Activated T-cell treated with anti-CD3 and anti-CD28 coated beads, Interleukin-2, amount 50 U/mL, for 24 hours (primary cell): ENCODE measurements around the gene RARG.
"Not testable (repeated sequence)": the region's sequence is repeated elsewhere in the genome, so short reads cannot be mapped to it uniquely, and the experiment has no call there.

Source experiments
- DNase-seq: peaks from one replicate; pipeline ENCODE4 v3.0.0-alpha.2; 2020
- H3K27ac Mint-ChIP-seq: 2 replicates; pipeline ENCODE4 v1.8.0; 2020; ENCODE audit warnings: mild to moderate bottlenecking, mixed read lengths
- H3K27me3 Mint-ChIP-seq: 2 replicates; pipeline ENCODE4 v1.8.0; 2020; ENCODE audit warnings: mixed read lengths
- H3K36me3 Mint-ChIP-seq: 2 replicates; pipeline ENCODE4 v1.8.0; 2020; ENCODE audit warnings: low read depth, mixed read lengths
- H3K4me1 Mint-ChIP-seq: 2 replicates; pipeline ENCODE4 v1.8.0; 2020; ENCODE audit warnings: low read depth, mixed read lengths
- H3K4me3 Mint-ChIP-seq: 2 replicates; pipeline ENCODE4 v1.8.0; 2020; ENCODE audit warnings: mild to moderate bottlenecking, moderate library complexity, mixed read lengths
- H3K9me3 Mint-ChIP-seq: 2 replicates; pipeline ENCODE4 v1.8.0; 2020; ENCODE audit warnings: mixed read lengths

The RARG gene

GRCh38 chr12:53212931-53213330, 19.1 kb downstream of the RARG start:
- peak overlapping the region; percentile 36 for H3K27ac Mint-ChIP-seq
- DNase-seq = no peak
- H3K4me3 Mint-ChIP-seq = no peak overlapping the region
- no peaks in the 10 kb centered on the region for H3K9me3 Mint-ChIP-seq
- H3K4me1 Mint-ChIP-seq = peaks cover 82% of the 10 kb centered on the region
- no peaks in the 10 kb centered on the region for H3K27me3 Mint-ChIP-seq
- peaks cover 71% of the 10 kb centered on the region for H3K36me3 Mint-ChIP-seq

DNA sequence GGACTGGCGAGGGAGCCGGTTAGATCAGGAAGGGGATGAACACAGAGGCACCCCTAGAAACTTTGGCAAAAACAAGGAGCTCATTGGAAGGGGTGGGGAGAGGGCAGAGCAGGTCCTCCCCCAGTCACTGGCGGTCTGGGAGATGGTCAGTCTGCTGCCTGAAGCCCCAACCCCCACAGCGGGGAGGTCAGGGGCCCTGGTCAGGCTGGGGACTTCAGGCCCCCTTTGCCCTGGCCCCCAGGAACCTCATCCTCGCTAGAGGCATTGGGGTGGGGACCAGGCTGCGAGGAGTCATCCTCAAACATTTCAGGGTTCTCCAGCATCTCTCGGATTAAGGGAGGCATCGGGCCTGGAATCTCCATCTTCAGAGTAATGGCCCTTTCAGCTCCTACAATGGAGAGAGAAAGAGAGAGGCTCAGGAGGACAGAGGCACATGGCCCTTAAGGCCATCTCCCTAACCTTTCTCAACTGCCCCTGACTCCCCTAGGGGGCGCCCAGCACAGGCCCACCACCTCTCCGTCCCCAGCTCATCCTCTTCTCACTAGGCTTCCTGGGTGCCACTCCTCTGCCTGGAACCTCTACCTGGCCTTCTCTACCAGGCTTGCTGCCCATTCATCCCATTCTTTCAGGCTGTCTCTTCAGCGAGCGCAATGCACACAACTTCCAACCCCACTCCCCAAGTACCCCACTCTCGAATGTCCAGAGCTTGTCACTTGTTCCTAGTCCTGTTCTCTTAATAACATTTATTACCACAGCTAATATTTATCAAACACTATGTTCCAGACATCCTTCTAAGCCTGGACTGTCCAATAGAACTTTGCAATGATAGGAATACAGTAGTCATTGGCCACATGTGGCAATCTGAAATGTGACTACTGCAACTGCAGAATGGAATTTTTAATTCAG, 20.3 kb downstream of the RARG start:
- Mint-ChIP-seq H3K36me3 (peaks cover 74% of the 10 kb centered on the region), H3K4me1 (peaks cover 81% of the 10 kb centered on the region), H3K27me3 (no peaks in the 10 kb centered on the region), H3K27ac (peak overlapping the region; percentile 1), H3K4me3 (no peak overlapping the region), H3K9me3 (no peaks in the 10 kb centered on the region)
- no peak for DNase-seq

DNA sequence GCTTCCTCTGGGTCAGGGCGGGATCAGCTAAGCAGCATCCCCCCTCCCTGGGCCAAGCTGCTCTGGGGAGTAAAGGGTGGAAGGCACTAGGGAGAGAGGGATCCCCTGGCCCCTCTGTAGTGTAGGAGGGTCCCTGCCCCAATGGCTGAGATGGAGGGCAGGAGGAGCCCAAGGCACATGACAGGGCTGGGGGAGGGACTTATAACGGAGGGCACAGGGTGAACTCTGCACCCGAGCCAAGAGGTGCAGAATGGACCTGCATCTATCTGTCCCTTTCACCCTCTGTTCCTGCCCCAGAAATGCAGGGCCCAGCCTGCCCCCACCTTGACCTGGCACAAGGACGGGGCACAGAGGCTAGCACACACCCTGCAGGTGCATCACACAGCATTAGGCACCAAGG, 21.2 kb downstream of the RARG start:
- Mint-ChIP-seq H3K27ac (no peak overlapping the region), H3K4me3 (no peak overlapping the region), H3K36me3 (peaks cover 75% of the 10 kb centered on the region), H3K9me3 (no peaks in the 10 kb centered on the region), H3K27me3 (no peaks in the 10 kb centered on the region), H3K4me1 (peaks cover 81% of the 10 kb centered on the region)
- no peak for DNase-seq

GRCh38 chr12:53208877-53209463, 23.0 kb downstream of the RARG start:
- H3K9me3 Mint-ChIP-seq = no peaks in the 10 kb centered on the region
- peak; percentile 58 for DNase-seq
- H3K4me1 Mint-ChIP-seq = peaks cover 85% of the 10 kb centered on the region

DNA sequence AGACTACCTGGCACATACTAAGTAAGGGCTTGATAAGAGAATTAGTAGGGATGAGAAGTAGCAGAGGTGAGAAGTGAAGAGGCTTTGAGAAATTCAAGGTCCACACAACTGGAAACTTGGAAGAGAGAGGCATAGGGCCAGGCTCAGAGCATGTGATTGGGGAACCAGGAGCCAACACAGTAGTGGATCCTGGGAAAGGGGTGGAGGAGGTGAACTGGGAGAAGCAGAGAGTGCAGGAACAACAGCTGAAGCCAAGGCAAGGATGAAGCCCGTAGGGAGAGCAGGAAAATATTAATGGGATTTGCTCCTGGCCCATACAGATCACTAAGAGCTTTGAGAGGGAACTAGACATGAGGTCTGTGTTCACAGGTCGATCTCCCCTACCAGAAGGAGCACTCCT, 23.6 kb downstream of the RARG start:
- H3K36me3 Mint-ChIP-seq = peaks cover 65% of the 10 kb centered on the region
- peak overlapping the region; percentile 86 for H3K27ac Mint-ChIP-seq
- no peaks in the 10 kb centered on the region for H3K27me3 Mint-ChIP-seq
- no peak for DNase-seq
- peaks cover 84% of the 10 kb centered on the region for H3K4me1 Mint-ChIP-seq
- no peaks in the 10 kb centered on the region for H3K9me3 Mint-ChIP-seq
- peak overlapping the region; percentile 64 for H3K4me3 Mint-ChIP-seq

More at GRCh38 chr12:53208877-53209463, 23.0 kb downstream of the RARG start:
- no peaks in the 10 kb centered on the region for H3K27me3 Mint-ChIP-seq
- peaks cover 66% of the 10 kb centered on the region for H3K36me3 Mint-ChIP-seq
- peak overlapping the region; percentile 86 for H3K27ac Mint-ChIP-seq
- H3K4me3 Mint-ChIP-seq = peak overlapping the region; percentile 64

DNA sequence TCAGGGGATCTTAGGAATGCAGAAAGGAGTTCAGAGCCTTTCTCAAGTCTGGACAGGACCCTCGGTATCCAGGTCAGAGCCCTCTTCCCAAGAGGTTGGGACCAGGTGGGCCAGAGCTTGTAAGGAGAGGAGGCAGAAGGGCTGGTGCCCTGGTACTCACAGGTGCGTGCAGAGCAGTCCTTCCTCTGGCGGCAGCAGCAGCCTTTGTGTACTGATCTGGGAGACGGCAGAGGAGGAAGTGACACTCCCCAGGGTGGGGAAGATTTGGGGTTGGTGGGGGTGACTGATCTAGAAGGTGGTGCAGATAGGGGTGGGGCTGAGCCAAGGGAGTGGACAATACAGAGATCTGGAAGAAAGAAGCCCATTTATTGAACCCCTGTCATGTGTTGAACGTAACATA, 25.0 kb downstream of the RARG start, which contains the start of gene ITGB7:
Gene ITGB7, minus strand, starts transcription at position 210 of the 400 bp plus-strand sequence. CDS start 6,808 bp downstream, outside the sequence.
- Mint-ChIP-seq H3K27me3 (no peaks in the 10 kb centered on the region), H3K27ac (peak within 1 kb of the TSS; percentile 89), H3K4me3 (peak within 1 kb of the TSS; percentile 90), H3K9me3 (no peaks in the 10 kb centered on the region), H3K36me3 (peaks cover 57% of the 10 kb centered on the region), H3K4me1 (peaks cover 85% of the 10 kb centered on the region)
- peak; percentile 75 for DNase-seq

- peaks cover 89% of the 10 kb centered on the region for H3K4me1 Mint-ChIP-seq
- no peaks in the 10 kb centered on the region for H3K27me3 Mint-ChIP-seq
- H3K9me3 Mint-ChIP-seq = no peaks in the 10 kb centered on the region
- H3K27ac Mint-ChIP-seq = peak overlapping the region; percentile 89
- peaks cover 54% of the 10 kb centered on the region for H3K36me3 Mint-ChIP-seq
- peak; percentile 78 for DNase-seq
- H3K4me3 Mint-ChIP-seq = peak overlapping the region; percentile 90
These were observed 26.1 kb downstream of the RARG start for GRCh38 chr12:53205747-53206419.

DNA sequence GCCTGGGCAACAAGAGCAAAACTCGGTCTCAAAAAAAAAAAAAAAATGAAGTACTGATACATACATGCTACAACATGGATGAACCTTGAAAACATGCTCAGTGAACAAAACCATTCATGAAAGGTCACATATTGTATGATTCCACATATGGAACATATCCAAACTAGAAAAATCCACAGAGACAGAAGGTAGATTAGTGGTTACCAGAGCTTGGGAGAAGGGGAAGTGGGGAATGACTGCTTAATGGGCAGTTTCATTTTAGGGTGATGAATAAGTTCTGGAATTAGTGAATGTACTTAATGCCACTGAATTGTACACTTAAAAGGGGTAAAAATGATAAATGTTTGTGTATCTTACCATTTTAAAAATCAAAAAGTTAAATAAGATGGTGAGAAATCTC, 27.7 kb downstream of the RARG start:
- Mint-ChIP-seq H3K4me3 (peak overlapping the region; percentile 90), H3K27ac (peak overlapping the region; percentile 89), H3K27me3 (no peaks in the 10 kb centered on the region), H3K9me3 (no peaks in the 10 kb centered on the region), H3K4me1 (peaks cover 91% of the 10 kb centered on the region), H3K36me3 (peaks cover 52% of the 10 kb centered on the region)
- DNase-seq = no peak

DNA sequence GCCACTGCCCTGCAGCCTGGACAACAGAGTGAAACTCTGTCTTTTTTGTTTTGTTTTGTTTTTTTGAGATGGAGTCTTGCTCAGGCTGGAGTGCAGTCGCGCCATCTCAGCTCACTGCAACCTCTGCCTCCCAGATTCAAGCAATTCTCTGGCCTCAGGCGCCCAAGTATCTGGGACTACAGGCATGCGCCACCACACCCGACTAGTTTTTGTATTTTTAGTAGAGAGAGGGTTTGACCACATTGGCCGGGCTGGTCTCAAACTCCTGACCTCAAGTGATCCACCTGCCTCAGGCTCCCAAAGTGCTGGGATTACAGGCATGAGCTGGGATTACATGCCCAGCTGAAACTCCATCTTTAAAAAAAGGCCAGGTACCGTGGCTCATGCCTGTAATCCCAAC, 29.7 kb downstream of the RARG start:
- not testable (repeated sequence) for H3K9me3 Mint-ChIP-seq, H3K27me3 Mint-ChIP-seq, H3K4me3 Mint-ChIP-seq
- Mint-ChIP-seq H3K4me1 (peaks cover 90% of the 10 kb centered on the region), H3K36me3 (peaks cover 60% of the 10 kb centered on the region), H3K27ac (peak overlapping the region; percentile 73)
- peak; percentile 25 for DNase-seq

DNA sequence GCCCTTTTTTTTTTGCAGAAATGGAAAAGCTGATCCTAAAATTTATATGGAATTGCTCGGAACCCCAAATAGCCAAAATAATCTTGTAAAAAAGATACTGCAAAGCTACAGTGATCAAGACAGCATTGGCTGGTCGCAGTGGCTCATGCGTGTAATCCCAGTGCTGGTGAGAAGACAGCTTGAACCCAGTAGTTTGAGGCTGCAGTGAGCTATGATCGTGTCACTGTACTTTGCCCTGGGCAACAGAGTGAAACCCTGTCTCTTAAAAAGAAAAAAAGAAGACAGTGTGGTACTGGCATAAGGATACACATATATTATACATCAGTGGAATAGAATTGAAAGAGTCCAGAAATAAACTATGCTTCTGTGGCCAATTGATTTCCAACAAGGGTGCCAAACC, 30.4 kb downstream of the RARG start:
- Mint-ChIP-seq H3K27ac (peak overlapping the region; percentile 73), H3K9me3 (no peaks in the 10 kb centered on the region), H3K4me1 (peaks cover 90% of the 10 kb centered on the region), H3K4me3 (peak overlapping the region; percentile 53), H3K27me3 (no peaks in the 10 kb centered on the region), H3K36me3 (peaks cover 62% of the 10 kb centered on the region)
- no peak for DNase-seq

DNA sequence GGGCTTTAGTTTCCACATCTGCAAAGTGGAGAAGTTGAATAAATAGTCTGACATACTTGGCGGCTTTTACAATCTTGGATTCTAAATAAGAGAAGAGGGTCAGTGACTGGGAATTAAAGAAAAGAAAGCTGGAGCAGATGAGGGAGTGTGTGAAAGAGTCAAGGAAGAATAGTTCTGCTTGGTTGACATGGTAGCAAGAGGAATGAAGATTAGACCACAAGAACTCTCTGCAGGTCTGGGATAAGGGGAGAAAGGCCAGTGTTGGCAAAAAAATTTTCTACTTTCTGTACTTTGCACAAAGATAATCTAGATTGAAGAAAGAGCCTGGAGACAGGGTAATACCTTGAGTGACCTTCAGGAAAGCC, 30.9 kb downstream of the RARG start:
- H3K4me1 Mint-ChIP-seq = peaks cover 87% of the 10 kb centered on the region
- peak overlapping the region; percentile 87 for H3K27ac Mint-ChIP-seq
- no peaks in the 10 kb centered on the region for H3K27me3 Mint-ChIP-seq
- H3K9me3 Mint-ChIP-seq = no peaks in the 10 kb centered on the region
- peaks cover 64% of the 10 kb centered on the region for H3K36me3 Mint-ChIP-seq
- no peak for DNase-seq
- peak overlapping the region; percentile 53 for H3K4me3 Mint-ChIP-seq

DNA sequence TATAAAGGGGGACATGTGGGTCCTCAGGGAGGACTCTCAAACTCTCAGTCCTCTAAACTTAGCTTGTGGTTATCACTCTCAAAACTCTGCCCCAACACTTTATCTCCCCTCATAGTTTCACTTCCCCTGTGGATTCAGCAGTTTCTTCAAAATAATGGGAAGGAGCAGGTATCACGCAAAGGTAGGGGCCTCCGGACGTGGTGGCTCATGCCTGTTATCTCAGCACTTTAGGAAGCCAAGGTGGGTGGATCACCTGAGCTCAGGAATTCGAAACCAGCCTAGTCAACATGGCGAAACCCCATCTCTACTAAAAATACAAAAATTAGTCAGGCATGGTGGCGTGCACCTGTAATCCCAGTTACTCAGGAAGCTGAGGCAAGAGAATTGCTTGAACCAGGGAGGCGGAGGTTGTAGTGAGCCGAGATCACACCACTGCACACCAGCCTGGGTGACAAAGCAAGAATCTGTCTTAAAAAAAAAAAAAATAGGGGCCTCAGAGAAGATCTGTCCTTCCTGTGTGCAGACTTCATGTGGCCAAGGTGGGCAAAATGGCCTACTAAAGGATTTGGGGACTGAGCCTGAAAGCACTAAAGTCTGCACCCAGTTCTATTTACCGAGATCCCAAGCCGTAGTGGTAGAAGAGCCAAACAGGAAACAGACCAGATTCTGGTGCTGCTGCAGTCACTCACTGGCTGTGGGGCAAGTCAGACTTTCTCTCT, 31.4 kb downstream of the RARG start:
- H3K36me3 Mint-ChIP-seq = peaks cover 68% of the 10 kb centered on the region
- peak; percentile 58 for DNase-seq

DNA sequence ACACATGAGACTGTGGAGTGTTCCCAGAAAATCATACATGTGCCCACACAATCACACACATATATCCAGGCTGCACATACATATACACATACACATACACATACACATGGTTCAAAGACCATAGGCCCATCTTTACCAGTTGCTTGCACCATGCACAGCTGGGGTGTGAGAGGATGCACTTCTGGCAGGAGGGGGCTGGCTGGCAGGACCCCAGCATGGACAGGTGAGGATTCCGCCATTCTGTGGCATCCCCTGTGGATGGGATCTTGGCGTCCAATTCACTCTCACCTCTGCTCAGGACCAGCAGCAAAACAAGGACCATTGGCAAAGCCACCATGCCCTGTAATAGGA, 31.9 kb downstream of the RARG start:
- Mint-ChIP-seq H3K4me1 (peaks cover 81% of the 10 kb centered on the region), H3K4me3 (peak overlapping the region; percentile 53)

More for the DNA sequence above, 31.4 kb downstream of the RARG start:
- peaks cover 84% of the 10 kb centered on the region for H3K4me1 Mint-ChIP-seq
- no peaks in the 10 kb centered on the region for H3K9me3 Mint-ChIP-seq
- H3K4me3 Mint-ChIP-seq = peak overlapping the region; percentile 53
- H3K27ac Mint-ChIP-seq = peak overlapping the region; percentile 87
- no peaks in the 10 kb centered on the region for H3K27me3 Mint-ChIP-seq

DNA sequence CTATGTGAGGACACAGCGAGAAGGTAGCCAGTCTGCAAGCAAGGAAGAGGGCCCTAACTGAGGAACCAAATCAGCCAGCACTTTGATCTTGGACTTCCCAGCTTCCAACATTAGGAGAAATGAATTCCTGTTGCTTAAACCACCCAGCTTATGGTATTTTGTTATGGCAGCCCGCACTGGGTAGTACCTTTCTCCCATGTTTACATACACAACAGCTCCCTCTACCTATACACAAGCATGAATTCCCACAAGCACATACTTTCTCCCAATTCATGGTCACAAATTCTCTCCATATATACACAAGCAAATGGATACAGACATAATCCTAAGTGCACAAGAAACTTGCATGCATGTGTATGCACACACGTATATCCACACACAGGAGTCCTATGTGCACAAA, 32.3 kb downstream of the RARG start:
- peaks cover 77% of the 10 kb centered on the region for H3K4me1 Mint-ChIP-seq
- H3K27ac Mint-ChIP-seq = peak overlapping the region; percentile 87
- H3K27me3 Mint-ChIP-seq = no peaks in the 10 kb centered on the region
- no peaks in the 10 kb centered on the region for H3K9me3 Mint-ChIP-seq
- H3K36me3 Mint-ChIP-seq = peaks cover 72% of the 10 kb centered on the region
- peak; percentile 25 for DNase-seq
- no peak overlapping the region for H3K4me3 Mint-ChIP-seq

More for the DNA sequence above, 31.9 kb downstream of the RARG start:
- Mint-ChIP-seq H3K27me3 (no peaks in the 10 kb centered on the region), H3K36me3 (peaks cover 69% of the 10 kb centered on the region), H3K9me3 (no peaks in the 10 kb centered on the region), H3K27ac (peak overlapping the region; percentile 87)
- DNase-seq = no peak
